ENCODE measurements around the gene SLC4A7. TPM values are rescaled to one million over a fixed set of nuclear protein-coding genes. Genes with fewer than 3 reads are reported as not detected.

The SLC4A7 gene
- total RNA-seq, 4 donors from 2014 or later: 3.8 to 11.4 (median 9.9) TPM

DNA sequence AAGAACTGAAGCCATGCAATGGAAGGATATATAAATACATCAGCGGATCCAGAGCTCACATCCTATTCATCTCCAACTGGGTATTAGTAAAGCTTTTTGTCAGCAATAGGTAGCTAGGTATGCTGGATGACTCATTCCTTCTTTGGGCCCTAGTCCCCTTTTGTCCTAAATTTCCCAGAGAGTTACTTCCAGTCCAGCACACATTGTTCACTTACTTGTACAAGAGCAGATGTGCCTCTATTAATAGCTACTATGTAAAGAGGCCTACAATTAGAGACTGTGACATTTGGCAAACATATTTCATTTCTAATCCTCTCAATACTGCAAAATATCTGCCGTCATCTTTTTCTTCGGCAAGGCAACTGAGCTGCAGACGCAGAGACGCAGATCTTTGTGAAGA is 1.7 kb upstream of the SLC4A7 start:
- H3K4me3 ChIP-seq (ENCODE audit: low read depth, poor library complexity, severe bottlenecking): no peak overlapping the region
- no peak for DNase-seq (ENCODE audit: low spot score in 2 of 2)
- intact Hi-C loops (cut with DNase I; ENCODE audit: low total_unique reads): no loop called here
- TF ChIP-seq POLR2A (IDR thresholded peaks at IDR 0.05): no peak
- TF ChIP-seq, protein P1, sequence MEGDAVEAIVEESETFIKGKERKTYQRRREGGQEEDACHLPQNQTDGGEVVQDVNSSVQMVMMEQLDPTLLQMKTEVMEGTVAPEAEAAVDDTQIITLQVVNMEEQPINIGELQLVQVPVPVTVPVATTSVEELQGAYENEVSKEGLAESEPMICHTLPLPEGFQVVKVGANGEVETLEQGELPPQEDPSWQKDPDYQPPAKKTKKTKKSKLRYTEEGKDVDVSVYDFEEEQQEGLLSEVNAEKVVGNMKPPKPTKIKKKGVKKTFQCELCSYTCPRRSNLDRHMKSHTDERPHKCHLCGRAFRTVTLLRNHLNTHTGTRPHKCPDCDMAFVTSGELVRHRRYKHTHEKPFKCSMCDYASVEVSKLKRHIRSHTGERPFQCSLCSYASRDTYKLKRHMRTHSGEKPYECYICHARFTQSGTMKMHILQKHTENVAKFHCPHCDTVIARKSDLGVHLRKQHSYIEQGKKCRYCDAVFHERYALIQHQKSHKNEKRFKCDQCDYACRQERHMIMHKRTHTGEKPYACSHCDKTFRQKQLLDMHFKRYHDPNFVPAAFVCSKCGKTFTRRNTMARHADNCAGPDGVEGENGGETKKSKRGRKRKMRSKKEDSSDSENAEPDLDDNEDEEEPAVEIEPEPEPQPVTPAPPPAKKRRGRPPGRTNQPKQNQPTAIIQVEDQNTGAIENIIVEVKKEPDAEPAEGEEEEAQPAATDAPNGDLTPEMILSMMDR (IDR thresholded peaks at IDR 0.05): no peak
- whole genome bisulfite sequencing, 2 donors: 85 to 87% methylated on average over 5 of the region's 5 CpGs

- H3K4me3 ChIP-seq (ENCODE audit: low read depth, poor library complexity, severe bottlenecking): peak overlapping the region; percentile 93
- 0 to 1% methylated on average over 32 to 47 of the region's 75 CpGs for WGBS, 2 donors
- intact Hi-C loops (cut with DNase I; ENCODE audit: low total_unique reads): no loop called here
- TF ChIP-seq, protein P1 (IDR thresholded peaks at IDR 0.05): no peak
- no peak for TF ChIP-seq POLR2A (IDR thresholded peaks at IDR 0.05)
- peak; percentile 71 to 91 for DNase-seq (ENCODE audit: low spot score in 2 of 2)
These were observed 818 bp downstream of the SLC4A7 start for GRCh38 chr3:27483117-27484014.

DNA sequence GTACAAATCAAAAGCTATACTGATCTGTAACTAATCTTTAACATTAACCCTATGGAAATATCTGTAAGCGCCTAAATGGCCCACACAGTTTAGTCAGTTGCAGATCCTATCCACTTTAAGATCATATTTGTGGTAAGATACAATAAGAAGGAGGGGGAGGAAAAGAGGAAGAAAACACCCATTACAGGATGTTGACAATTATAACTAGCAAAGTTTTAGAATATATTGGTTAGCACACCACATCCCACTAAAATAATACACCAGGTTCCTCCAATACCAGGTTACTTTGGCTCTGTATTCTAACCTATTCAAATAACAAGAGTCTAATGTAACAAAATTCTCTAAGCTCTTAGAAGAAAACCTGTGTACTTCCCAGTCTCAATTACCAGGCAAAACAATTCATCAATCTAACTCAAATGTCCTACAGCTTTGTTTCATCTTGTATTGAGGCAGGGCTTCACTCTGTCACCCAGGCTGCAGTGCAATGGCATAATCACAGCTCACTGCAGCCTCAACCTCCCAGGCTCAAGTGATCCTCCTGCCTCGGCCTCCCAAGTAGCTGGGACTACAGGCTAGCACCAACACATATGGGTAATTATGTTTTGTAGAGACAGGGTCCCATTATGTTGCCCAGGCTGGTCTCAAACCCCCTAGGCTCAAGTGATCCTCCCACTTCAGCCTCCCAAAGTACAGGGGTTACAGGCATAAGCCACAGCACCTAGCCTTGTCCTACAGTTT is 4.2 kb downstream of the SLC4A7 start:
- H3K4me3 ChIP-seq (ENCODE audit: low read depth, poor library complexity, severe bottlenecking): no peak overlapping the region
- WGBS, 2 donors: 83 to 92% methylated on average over 2 of the region's 2 CpGs
- TF ChIP-seq, protein P1 (IDR thresholded peaks at IDR 0.05): no peak
- no peak for TF ChIP-seq POLR2A (IDR thresholded peaks at IDR 0.05)
- intact Hi-C loops (cut with DNase I; ENCODE audit: low total_unique reads): no loop called here
- no peak for DNase-seq (ENCODE audit: low spot score in 2 of 2)

DNA sequence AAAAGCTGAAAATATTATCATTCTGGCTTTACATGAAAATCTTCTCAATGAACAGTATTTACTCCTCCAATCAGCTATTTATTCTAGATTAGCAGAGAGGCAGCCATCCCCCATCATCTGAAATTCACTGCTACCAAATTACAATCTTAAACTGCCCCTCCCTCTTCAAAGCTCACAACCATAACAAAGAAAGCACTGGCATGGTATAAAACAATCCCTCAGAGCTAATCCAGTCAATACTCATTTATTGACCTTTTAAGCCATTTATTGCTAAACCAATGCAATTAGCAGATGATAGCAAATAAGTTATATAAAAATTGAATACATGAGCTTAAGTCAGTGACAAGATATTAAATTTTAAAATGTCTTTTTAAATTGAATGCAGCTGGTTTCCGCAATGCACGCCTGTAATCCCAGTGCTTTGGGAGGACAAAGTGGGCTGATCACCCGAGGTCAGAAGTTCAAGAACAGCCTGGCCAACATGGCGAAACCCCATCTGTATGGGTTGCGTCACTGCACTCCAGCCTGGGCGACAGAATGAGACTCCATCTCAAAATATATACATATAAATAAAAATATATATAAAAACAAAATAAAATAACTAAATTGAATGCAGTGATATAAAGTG is 12.1 kb downstream of the SLC4A7 start:
- TF ChIP-seq, protein P1 (IDR thresholded peaks at IDR 0.05): no peak
- TF ChIP-seq POLR2A (IDR thresholded peaks at IDR 0.05): no peak
- H3K4me3 ChIP-seq (ENCODE audit: low read depth, poor library complexity, severe bottlenecking): no peak overlapping the region
- intact Hi-C loops (cut with DNase I; ENCODE audit: low total_unique reads): no loop called here
- WGBS, 2 donors: 78 to 83% methylated on average over 6 of the region's 6 CpGs
- DNase-seq (ENCODE audit: low spot score in 2 of 2): no peak

DNA sequence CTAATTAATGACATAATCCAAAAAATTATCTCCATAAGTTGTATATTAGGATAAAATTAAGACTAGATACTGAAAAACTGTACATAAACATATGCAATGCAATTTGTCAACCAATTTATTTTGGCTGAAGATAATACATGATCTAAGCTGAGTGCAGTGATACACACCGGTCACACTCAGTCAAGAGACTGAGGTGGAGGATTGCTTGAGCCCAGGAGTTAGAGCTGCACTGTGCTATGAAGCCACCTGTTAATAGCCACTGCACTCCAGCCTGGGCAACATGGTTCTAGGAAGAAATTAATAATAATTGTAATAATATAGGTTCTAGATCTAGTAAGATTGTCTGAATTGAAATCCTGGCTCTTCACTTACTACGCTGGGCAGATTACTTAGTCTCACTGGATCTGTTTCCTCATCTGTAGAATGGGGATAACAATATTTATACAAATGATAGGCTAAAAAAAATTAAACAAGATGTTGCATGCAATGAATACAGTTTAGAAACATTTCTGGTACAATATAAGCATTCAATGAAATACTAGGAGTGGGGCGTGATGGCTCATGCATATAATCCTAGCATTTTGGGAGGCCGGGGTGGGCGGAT is 15.8 kb downstream of the SLC4A7 start:
- no peak for TF ChIP-seq POLR2A (IDR thresholded peaks at IDR 0.05)
- TF ChIP-seq, protein P1 (IDR thresholded peaks at IDR 0.05): no peak
- no peak for DNase-seq (ENCODE audit: low spot score in 2 of 2)
- intact Hi-C loops (cut with DNase I; ENCODE audit: low total_unique reads): no loop called here
- WGBS, 2 donors: 94 to 96% methylated on average over 5 of the region's 5 CpGs
- H3K4me3 ChIP-seq (ENCODE audit: low read depth, poor library complexity, severe bottlenecking): no peak overlapping the region

All from lower leg skin (tissue), 4 donors.